GM19023 (cell line): ENCODE measurements around the gene TEX35.

Experiments used
- ATAC-seq: cut with Tn5 transposase; IDR thresholded peaks from one replicate; pipeline ENCODE4 v1.9.1; 2021; ENCODE audit warnings: mild to moderate bottlenecking, moderate library complexity; ENCODE audit not compliant: unreplicated experiment

TEX35 gene

DNA sequence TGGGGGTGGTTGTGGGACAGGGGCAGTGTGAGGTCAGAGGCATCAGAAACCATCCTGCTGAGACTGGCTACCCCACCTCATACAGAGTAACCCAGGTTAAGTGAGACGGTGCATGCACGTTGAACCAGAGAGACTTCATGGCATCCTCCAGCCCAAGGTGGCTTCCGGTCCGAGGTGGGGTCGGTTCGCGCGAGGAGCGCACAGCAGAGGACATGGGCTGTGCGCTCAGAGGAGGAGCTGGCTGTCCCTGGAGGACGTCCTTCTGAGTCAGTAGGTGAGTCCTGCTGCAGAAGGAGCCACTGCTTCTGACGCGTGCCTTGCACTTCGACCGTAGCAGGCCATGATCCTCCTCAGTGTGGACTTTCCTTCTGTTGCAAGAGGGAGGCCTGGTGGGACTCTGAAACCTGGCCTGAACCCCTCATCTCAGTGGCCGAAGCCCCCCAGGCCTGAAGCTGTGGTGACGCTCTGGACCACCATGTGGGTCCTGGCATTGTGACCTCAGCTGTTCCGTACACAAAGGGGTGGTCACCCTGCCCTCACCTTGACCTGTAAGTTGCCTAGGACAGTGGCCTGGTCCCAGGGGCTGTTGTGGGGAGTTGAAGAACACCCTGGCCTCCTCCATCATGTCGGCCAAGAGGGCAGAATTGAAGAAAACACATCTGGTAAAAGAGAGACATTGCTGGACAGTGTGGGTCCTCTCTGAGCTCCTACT, at the start of gene TEX35:
TEX35 (plus strand) TSS at position 544 of the 712 bp plus-strand sequence; CDS start at position 624, 80 bp downstream.
- no peak for ATAC-seq

DNA sequence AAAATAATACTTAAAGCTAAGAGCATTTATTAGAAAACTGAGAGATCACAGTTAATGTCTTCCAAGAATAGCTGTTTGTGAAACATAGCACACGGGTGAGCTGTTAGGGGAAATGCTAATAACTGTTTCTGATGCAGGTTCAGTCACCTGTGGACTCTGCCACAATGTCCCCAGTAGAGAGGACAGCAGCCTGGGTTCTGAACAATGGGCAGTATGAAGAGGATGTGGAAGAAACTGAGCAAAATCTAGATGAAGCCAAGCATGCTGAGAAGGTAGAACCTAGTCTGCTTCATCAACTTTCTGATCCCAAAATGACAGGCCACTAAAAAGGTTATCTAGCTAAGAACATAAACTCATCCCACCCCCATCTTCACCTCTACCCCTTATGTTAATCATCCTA, 48.8 kb upstream of the TEX35 start:
- ATAC-seq: no peak

DNA sequence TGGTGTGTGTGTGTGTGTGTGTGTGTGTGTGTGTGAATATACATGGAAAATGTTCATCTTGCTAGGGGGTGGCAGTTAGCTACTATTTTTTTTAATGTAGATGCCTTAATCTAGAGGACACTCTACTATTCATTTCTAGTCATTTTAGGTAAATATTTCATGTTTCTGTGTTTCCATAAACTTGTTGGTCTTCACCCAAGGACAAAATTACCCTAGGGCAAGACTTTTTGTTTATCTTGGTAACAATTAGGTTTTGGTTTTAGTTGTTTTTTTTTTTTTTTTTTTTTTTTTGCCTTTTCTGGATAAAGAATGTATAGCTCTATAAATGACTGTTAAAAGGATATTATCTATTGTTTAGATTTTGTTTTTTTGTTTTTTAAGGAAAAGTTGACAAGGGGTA, 48.3 kb upstream of the TEX35 start:
- no peak for ATAC-seq

DNA sequence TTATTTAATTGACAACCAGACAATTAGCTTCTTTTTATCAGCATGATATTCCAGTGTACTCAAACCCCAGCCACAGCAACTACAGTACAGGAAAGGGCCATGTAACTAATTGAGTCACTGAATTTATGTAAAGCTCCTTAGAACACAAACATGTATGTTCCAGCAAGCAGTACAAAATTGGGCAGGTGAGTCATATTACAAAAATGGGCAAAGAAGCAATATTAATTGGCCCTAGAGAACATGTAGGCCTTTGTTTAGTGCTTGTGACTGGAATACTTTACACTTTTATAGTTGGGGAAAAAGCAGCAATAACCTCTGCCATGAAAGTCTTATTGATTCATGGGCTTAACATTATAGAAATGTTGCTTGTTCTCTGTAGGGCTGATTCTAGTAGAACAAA, 47.9 kb upstream of the TEX35 start:
- no peak for ATAC-seq

DNA sequence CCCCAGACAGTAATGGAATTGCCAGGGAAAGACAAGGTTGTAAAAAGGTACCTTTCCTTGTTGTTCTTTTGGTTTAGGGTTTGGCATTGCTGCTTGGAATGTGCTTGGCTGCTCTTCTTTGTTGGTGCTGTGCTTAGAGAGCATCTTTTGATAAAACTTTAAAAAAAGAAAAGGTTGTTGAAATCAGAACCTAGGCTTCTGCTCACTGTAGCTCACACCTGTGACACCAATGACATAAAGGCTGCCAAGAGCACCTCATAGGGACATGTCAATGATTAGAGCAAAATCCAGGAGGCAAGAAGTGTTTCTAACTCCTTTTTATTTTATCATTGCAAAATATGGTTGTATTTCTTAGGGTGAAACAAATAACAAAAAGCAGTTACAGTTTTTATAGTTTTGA, 45.1 kb upstream of the TEX35 start:
- no peak for ATAC-seq

DNA sequence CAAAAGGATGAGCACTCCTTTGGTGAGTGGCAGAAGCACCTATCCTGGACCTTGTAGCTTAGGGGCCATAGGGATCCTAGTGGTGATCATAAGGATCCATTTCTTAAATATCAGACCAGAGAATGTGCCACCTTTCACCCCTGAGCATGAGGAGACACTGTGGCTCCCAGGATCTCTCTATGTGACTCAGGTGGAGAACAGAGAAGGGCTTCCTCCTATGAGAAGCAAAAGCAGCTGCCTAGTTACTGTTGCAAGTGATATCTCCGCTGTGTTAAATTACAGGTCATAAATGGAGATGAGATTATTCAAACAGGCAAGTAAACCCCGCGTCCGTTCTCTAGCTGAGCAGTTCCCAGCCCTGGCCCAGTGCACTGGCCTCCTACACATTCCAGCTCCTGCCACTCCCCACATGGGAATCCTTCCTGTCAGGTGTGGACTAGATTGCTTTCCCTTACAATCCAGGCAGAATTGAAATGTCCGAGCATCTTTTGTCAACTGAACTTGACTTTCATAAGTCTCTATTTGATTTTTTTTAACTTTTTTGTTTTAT, 42.4 kb upstream of the TEX35 start:
- ATAC-seq: no peak

DNA sequence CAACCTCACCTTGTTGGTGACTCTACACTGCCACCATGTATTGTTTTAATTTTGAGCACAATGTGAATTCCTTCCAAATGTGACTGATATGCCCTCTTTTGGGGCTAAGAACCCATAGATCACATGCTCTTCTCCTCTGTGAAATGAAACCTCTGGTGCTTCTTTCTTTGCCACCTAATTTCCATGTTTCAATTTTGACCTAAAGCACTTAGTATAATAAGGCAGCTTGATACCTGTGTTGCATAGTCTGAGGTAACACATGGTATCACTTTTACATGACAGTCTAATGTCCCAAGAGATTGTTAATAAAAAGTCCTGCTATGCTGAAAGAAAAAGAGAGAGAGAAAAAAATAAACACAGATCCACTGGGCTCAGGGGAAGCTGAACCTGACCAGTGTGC, 40.4 kb upstream of the TEX35 start:
- no peak for ATAC-seq

DNA sequence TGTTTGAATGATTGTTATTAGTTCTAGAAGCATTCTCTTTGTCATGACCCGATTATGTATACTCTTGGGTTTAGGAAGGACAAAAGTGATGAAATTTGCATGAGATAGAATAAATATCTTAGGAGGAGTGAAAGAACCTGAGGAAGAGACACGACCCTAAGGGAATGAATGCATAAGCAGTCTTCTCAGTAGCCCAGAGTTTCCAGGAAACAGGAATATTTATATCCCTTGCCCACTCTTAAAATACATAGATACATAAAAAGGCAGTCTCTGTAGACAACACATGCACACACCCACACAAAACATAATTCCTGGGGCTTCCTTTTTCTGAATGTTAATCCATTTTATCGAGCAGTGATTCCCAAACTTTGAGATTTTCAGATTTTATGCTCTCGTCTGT, 35.5 kb upstream of the TEX35 start:
- no peak for ATAC-seq

DNA sequence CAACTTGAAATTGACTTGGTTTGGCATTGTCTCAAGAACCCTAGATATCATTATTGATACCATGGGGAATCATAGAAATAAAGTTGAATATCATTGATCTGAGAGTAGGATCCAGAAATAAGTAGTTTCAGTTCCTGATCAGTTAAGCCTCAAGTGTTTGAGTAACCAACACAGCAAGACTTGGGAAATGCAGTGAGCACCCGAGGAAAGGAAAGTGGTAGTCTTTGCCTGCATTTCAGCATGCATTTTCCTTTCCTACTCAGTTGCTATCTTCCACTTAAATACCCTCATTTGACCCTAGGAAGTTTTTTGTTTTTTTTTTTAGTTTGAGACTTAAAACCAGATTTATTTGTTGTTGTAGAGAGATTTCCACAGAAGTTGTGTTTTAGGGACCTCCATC, 35.1 kb upstream of the TEX35 start:
- no peak for ATAC-seq

DNA sequence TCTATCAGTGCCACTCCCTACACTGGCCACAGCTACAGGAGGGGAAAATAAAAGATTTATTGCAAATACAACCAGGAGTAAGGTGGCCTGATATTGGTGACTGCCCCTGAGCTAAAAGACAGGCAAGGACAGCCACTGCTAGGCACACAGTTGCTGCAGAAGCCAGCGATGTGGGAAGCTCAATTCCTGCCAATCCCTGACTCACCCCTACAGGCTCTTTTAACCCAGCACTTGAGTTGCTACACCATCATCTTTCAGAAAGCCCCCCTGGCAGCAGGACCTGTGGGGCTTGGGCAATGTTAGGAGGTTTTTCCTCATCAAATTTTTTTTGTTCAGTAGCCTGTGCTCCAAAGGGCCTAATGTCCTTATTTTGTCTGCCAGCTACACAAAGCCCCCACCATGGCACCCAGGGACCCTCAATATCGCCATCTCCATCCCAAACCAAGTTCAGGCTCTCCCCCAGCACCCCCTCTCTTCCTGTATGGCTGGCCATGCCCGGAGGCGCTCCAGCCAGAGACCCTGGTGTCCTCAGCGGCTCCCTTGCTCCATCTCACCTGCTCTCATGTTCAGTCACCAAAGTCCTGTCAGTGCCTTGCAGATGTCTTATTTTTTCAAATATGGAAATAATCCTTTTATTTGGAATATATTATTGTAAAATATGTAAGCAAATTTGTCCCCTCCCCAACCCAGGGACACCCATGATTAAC, 29.5 kb upstream of the TEX35 start:
- no peak for ATAC-seq

DNA sequence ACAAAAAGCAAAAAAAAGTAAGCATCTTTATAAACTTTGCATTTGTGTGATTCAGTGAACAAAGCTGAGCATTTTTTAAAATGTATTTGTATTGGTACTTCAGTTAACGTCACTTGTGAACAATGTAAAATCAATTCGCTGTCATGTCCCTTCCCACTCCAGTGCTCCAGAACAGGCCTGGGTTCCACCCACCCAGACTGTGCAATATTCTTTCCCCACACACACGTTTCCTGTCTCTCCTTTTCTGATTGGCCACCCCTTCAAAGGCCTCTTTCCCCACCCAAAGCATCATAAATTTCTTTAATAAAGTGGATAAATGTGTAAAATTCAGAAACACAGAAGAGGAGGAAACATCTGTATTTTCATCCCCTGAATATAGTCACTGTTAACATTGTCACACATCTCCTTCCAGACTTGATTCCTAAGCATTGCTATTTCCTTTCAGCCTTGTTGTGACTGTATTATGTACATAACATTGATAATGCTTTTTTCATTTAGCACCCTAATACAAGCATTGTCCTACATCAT, 28.1 kb upstream of the TEX35 start:
- ATAC-seq: no peak

DNA sequence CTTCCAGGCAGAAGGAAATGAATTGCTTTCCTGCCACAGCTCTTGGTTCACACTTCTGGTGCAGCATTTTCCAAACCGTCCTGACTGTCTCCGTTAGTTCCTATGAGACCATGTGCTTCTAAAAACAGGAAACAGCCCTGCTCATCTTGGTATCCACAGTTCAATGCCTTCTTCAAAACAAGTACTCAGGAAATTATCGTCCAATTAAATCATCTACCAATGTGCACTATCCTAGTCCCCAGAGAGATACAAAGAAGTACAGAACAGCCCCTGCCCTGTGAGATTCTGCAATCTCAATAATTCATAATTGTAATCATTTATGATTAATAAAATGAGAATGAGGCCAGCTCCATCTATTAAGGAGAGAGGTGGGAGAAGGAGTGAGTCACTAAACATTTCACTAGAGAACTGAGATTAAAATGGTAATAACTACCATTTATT, 27.3 kb upstream of the TEX35 start:
- no peak for ATAC-seq

DNA sequence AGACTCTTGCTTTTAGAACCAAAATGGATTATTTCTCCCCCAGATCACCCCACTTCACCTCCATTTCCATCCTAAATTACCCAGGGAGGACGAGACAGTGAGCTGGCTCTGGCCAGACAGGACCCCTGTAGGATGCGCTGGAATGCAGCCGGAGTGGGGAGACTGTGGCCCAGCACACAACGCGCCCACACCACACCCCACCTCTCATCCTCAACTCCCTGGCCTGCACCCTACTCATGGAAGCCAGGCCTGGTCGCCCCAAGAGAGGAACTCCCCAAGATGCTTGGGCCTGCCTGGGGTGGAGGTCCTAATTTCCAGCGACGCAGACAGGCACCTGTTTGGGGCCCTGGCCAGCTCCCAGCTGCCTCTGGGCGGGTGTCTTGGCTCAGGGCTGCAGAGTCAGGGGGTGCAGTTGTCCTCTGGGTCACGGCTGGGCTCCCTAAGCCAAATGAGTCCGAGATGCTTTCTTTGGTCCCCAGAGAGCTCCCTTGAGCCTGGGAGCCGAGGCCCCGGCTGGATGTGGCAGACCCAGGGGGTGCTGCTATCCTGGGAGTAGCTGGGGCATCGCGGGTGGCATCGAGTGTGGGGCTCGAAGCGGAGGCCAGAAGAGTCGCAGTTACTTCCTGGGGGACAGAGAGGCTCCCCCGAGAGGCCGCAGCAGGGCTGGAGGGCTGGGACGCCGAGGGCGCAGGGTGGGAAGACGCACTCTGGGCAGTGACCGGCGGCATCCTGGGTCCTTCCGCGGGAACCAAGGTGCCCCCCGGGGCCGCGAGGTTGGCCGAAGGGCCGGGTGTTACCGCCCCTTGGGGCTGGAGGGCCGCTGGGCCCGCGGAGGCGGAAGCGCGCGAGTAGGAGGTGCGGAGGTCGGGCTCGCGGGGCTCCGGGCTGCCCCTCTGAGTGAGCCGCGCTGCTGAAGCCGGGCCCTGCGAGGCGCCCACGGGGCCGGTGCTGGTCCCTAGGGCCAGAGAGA, 26.5 kb upstream of the TEX35 start:
- no peak for ATAC-seq

DNA sequence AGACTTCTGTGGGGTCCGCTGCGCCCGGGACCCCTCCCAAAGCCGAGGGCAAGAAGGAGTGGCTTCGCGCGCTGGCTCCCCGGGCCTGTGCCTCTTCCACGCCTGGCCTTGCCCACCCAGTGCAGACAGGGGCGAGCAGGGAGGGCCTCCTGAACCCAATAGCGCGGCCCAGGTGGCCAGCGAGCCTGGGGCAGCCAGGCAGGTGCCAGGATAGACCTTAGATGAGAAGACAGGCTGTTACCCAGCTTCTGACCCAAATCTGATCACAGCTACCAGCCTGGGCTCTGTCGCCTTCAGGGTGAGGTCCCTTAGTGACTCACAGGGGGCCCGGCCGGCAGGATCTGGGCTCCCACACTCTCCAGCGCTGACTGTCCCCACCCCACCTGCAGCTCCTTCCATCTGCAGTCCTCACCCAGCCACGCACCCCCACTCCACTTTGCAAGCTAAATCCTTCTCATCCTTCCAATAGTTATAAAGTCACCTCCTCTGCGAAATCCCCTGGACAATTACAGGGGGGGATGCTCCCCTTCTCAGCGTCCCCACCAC, 25.8 kb upstream of the TEX35 start:
- ATAC-seq: no peak

DNA sequence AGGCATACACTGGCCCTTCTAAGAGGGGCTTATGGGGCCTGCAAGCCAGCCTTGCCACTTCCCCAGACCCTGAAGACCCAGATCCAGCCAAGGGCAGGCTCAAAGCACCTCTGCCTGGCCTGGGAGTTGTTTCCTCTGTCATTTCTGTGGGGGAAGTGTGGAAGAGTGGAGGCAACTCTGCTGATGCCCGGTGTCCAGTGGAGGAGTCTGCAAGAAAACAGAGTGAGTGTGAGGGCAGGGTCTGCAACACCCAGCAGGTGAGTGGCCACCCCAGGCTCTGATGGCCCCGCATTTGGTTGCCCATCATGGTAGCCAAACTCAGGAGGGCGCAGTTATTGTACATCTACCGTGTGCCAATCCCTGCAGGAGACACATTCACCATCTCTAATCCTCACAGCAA, 24.5 kb upstream of the TEX35 start:
- no peak for ATAC-seq

DNA sequence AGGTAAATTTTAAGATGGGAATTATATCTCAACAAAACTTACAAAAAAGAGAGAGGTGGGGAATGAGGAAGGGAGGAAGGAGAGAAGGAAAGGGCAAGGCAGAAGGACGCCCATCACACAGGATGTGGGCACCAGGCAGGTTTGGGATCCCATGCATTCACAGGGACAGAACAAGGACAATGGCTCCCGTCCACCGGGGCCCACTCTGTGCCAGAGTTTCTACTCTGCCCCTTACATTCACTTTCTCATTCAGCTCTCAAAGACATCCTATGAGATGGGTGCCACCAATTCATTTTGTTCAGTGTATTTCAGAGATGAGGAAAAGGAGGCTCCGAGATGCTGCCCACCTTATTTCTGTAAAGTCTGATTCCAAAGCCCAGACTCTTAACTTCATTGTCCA, 23.5 kb upstream of the TEX35 start:
- ATAC-seq: no peak

DNA sequence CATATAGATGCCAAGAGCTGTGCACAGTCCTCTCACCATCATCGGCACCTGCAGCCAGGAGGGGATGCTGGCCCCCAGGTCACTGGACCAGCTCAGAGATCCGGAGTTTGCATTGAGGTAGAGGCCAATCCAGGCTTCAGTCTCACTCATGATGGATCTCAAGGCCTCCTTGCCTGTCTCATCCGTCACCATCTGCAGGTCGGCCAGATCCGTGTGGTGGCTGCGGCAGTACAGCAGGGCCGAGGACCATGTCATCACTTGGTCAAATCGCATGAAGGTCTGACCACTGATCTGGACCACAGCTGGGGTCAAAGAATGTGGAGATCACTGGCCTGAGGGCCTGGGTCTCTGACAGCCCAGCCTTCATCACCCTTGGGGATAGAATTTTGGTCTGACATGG, 22.8 kb upstream of the TEX35 start:
- ATAC-seq: no peak

DNA sequence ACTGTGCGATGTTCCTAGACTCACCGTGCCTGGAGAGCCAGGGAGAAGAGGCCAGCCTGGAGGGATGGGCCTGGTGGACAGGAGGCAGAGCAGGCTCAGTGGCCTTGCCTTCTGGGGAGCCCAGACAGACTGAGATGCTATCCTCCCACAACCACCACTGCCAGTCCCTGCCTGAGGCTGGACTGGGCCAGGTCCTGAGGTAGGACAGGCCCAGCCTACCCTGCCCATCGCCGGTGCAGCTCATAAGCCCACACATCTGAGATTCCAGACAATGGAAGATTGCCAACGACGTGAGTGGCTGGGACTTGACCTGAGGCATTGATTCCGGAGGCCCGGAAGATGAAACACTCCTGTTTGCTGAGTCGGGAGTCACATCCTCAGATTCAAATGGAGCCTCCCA, 21.9 kb upstream of the TEX35 start:
- ATAC-seq: no peak

DNA sequence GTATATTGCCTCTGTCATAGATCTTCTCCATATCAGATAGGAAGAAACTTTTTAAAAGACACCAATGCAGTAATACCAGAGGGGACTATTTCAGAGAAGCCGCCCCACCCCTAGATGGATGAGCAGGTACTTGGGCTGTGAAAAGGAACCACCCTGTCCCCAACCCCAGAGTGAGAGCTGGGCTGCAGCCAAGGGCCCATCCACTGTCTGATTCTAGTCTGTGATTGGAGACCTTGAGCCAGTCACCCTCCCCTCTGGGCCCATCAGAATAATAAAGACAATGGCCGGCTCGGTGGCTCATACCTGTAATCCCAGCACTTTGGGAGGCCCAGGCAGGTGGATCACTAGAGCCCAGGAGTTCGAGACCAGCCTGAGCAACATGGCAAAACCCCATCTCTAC, 21.2 kb upstream of the TEX35 start:
- no peak for ATAC-seq

DNA sequence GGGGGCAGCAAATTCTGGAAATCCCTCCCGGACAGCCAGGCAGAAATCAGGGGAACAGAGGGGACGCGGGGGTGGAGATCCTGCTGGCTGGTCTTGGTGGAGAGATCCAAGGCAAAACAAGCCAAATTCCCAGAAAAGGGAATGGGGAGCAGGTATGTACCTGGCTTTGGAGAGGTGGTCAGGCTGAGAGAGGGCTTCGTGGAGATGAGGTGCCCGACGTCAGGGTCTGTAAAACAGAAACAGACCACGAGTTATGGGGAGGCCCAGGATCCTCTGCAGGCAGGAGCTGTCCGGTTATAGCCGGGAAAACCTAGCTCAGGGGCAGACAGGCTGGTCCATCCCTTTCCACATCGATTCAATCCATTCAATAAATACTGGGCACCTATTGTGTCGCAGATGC, 20.6 kb upstream of the TEX35 start:
- ATAC-seq: no peak

DNA sequence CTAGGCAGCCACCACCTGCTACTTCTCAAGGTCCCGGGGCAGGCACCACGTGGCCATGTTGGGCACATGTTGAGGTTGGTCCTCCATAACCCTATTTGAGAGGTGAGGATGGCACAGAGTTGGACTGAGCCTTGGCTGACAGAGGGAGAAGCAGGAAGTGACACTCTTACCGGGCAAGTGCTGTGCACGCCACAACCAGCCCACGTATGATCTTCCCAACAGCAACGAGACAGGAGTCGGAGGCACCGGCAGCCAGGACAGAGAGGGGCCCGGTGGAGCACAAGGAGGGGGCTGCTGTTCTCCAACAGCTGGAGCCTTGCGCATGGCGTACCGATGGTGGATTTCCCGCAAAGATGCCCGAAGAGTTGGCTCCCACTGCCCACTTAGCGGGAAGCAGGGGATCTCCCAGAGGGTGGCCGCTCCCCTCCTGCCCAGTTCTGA, 19.6 kb upstream of the TEX35 start:
- ATAC-seq: no peak
